ENCODE data around the gene FTH1. TPM values are rescaled to one million over a fixed set of nuclear protein-coding genes. Genes with fewer than 3 reads are reported as not detected.

FTH1 gene
- total RNA-seq, 1 donor from 2014 or later = 3,807 TPM

DNA sequence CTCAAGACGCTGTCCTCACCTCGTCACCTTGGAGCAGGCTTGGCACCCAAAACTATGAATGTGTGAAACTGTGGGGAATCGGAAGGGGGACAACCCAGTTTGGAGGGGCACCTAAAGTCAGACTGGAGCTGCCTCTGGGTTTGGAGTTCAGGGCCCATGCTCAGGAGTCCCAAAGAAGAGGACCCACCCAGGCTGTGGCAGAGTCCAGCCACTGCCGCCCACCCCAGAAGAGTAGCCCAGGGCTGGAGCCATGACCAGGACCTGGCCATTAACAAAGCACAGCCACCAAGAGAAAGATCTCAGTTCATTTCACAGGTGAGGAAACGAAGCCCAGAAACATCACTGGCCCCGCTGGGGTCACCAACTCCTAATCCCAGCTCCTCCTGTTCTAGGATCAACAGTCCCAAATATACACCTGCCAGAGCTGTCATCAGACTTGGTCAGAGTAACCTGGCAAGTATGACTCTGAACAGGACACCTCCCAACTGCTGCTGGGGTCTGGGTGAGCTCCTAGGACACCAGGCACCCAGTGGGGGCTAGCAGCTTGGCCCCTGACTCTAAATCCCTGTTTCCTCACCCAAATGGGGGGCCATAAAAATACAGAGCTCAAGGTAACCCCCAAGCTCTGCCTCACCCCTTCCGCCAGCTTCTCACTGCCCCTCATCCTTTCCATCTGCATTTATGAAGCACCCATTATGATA lies 52.8 kb downstream of the FTH1 start:
- DNase-seq (ENCODE audit: low spot score) = peak; percentile 47
- H3K9me3 Mint-ChIP-seq (ENCODE audit: low read depth) = no peaks in the 10 kb centered on the region
- H3K4me1 Mint-ChIP-seq (ENCODE audit: low read depth) = peaks cover 34% of the 10 kb centered on the region
- H3K27ac Mint-ChIP-seq (ENCODE audit: unreplicated experiment) = no peak overlapping the region
- no peaks in the 10 kb centered on the region for H3K27me3 Mint-ChIP-seq (ENCODE audit: low read depth)
- TF ChIP-seq, protein P1, sequence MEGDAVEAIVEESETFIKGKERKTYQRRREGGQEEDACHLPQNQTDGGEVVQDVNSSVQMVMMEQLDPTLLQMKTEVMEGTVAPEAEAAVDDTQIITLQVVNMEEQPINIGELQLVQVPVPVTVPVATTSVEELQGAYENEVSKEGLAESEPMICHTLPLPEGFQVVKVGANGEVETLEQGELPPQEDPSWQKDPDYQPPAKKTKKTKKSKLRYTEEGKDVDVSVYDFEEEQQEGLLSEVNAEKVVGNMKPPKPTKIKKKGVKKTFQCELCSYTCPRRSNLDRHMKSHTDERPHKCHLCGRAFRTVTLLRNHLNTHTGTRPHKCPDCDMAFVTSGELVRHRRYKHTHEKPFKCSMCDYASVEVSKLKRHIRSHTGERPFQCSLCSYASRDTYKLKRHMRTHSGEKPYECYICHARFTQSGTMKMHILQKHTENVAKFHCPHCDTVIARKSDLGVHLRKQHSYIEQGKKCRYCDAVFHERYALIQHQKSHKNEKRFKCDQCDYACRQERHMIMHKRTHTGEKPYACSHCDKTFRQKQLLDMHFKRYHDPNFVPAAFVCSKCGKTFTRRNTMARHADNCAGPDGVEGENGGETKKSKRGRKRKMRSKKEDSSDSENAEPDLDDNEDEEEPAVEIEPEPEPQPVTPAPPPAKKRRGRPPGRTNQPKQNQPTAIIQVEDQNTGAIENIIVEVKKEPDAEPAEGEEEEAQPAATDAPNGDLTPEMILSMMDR (IDR thresholded peaks at IDR 0.05) = no peak
- H3K4me3 Mint-ChIP-seq (ENCODE audit: unreplicated experiment) = no peak overlapping the region
- H3K36me3 Mint-ChIP-seq (ENCODE audit: low read depth) = no peaks in the 10 kb centered on the region

Other genes with a start within 250 kb of the FTH1 start
- gene MYRF, start 215.0 kb downstream of the FTH1 start, total RNA-seq = 1.6 to 1.7 TPM in 2 of 3 replicates, not detected in the other
- 103 to 133 TPM (median 106 TPM) in 3 replicates for gene TMEM258, start 175.0 kb downstream of the FTH1 start, total RNA-seq
- 12.6 to 27.1 TPM (median 13.2 TPM) in 3 replicates for gene FEN1, start 174.7 kb downstream of the FTH1 start, total RNA-seq
- gene FADS1, start 150.6 kb downstream of the FTH1 start, total RNA-seq = 72.6 to 95.5 TPM (median 74.6 TPM) in 3 replicates
- 202 to 315 TPM (median 297 TPM) in 3 replicates for gene FADS2, start 139.3 kb downstream of the FTH1 start, total RNA-seq
- 206 to 263 TPM (median 255 TPM) in 3 replicates for gene FADS3, start 76.1 kb downstream of the FTH1 start, total RNA-seq
- 9.7 to 24.7 TPM (median 24.1 TPM) in 3 replicates for gene RAB3IL1, start 50.1 kb downstream of the FTH1 start, total RNA-seq
- gene BEST1, start 17.3 kb downstream of the FTH1 start, total RNA-seq = 1.3 to 4.5 TPM (median 2.8 TPM) in 3 replicates
- gene INCENP, start 156.4 kb upstream of the FTH1 start, total RNA-seq = 21.6 to 24.6 TPM (median 22.4 TPM) in 3 replicates
- gene SCGB1D1, start 222.6 kb upstream of the FTH1 start, total RNA-seq = not detected in 3 replicates
- not detected in 3 replicates for gene SCGB2A1, start 241.0 kb upstream of the FTH1 start, total RNA-seq

Measured in chondrocyte (in vitro differentiated cells).